ENCODE results near the gene MAP7D3. TPM values are rescaled to one million over a fixed set of nuclear protein-coding genes. Genes with fewer than 3 reads are reported as not detected.
A peak's percentile ranks its signal among the peaks of the same experiment; 100 is the strongest.

Gene MAP7D3
- polyA plus RNA-seq, 3 donors: 1.8 to 3.4 (median 2.9) TPM

DNA sequence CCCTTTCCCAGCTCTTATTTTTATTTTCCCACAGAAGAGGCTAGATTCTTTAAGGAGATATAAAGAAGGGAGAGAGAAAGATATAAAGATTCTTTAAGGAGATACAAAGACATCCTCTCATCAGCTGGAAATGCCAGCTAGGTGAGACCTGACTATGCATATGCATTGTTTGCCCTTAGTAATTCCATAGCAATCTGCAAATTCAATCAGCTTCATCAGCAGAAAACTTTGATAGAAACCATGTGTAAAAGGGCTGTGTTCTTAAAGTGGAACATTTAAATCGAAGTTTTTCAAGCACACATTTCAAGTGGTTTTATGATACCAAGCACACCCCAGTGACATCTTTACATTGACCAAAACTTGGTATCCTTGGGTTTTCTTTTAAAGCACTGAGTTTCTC is 79.8 kb downstream of the MAP7D3 start:
- intact Hi-C loops (cut with micrococcal nuclease): no loop called here
- Histone ChIP-seq H3K4me2 (replicated peaks; ENCODE audit: extremely low read depth, low read length, poor library complexity, severe bottlenecking) (no peak overlapping the region), H3K79me2 (ENCODE audit: insufficient read depth, low read length) (no peaks in the 10 kb centered on the region), H3K27me3 (ENCODE audit: control insufficient read depth in 2 of 2, insufficient read depth in 2 of 2, low read length in 2 of 2) (no peaks in the 10 kb centered on the region), H3K4me1 (ENCODE audit: control insufficient read depth in 1 of 2, insufficient read depth in 2 of 2, low read length in 2 of 2) (no peaks in the 10 kb centered on the region), H3K9me3 (replicated peaks in 1 of 2; ENCODE audit: control insufficient read depth in 1 of 2, insufficient read depth in 1 of 2, low read length in 2 of 2) (no peaks in the 10 kb centered on the region), H3K9ac (ENCODE audit: insufficient read depth, low read length, poor library complexity, severe bottlenecking) (no peak overlapping the region), H3K4me3 (replicated peaks in 1 of 3; ENCODE audit: low read depth in 2 of 3, low read length in 3 of 3) (no peak overlapping the region), H3K36me3 (replicated peaks in 1 of 2; ENCODE audit: control insufficient read depth in 1 of 2, insufficient read depth in 2 of 2, low read length in 2 of 2) (no peaks in the 10 kb centered on the region), H3K27ac (ENCODE audit: low read depth in 1 of 2, low read length in 2 of 2) (no peak overlapping the region), H4K20me1 (ENCODE audit: insufficient read depth, low read length) (no peaks in the 10 kb centered on the region), H2AFZ (ENCODE audit: insufficient read depth, low read depth, low read length, poor library complexity, severe bottlenecking) (no peak overlapping the region)
- peaks cover 8% of the 10 kb centered on the region for H3K4me1 Mint-ChIP-seq
- no peak overlapping the region for H3K27ac Mint-ChIP-seq
- TF ChIP-seq, protein P1, sequence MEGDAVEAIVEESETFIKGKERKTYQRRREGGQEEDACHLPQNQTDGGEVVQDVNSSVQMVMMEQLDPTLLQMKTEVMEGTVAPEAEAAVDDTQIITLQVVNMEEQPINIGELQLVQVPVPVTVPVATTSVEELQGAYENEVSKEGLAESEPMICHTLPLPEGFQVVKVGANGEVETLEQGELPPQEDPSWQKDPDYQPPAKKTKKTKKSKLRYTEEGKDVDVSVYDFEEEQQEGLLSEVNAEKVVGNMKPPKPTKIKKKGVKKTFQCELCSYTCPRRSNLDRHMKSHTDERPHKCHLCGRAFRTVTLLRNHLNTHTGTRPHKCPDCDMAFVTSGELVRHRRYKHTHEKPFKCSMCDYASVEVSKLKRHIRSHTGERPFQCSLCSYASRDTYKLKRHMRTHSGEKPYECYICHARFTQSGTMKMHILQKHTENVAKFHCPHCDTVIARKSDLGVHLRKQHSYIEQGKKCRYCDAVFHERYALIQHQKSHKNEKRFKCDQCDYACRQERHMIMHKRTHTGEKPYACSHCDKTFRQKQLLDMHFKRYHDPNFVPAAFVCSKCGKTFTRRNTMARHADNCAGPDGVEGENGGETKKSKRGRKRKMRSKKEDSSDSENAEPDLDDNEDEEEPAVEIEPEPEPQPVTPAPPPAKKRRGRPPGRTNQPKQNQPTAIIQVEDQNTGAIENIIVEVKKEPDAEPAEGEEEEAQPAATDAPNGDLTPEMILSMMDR (IDR thresholded peaks at IDR 0.05): no peak
- no CpG with 5 or more reads among the region's 1 CpG for WGBS (ENCODE audit: insufficient coverage)
- H3K27me3 Mint-ChIP-seq (ENCODE audit: low read depth in 3 of 3): peaks cover 2 to 12% (median 6%) of the 10 kb centered on the region in 3 donors
- H3K4me3 Mint-ChIP-seq: no peak overlapping the region
- no peaks in the 10 kb centered on the region for H3K9me3 Mint-ChIP-seq
- no peaks in the 10 kb centered on the region for H3K36me3 Mint-ChIP-seq
- DNase-seq: no peak

DNA sequence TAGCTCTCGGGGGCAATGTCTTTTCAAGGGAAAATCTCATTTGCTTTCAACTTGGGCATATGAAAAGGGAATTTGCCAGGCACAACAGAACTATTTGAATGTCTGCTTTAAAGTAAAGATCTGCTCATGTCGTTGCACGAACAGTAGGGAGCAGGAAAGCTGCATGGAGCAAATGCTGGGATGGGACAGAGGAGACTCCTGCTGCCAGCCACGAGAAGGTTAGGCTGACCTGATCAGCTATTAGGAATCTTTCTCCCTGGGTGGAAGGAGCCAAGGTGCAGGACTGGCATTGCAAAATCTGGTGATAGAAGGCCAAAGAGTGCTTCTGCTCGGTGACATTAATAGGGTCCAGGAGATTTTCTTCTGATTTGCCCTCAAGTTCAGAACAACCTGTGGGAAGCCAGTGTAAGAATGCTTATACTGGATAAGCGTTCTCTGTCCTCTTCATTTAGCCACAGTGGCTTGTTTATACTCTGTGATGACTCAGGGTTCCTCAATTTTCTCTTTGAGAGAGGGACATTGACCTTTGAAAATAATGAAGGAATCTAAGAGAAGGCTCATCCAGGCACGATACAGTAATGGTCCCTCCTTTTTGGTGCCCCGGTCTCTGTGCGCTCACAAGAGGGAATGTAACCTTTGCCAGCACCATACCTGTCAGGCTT is 80.9 kb downstream of the MAP7D3 start:
- no peak overlapping the region for H3K27ac ChIP-seq (ENCODE audit: low read depth in 1 of 2, low read length in 2 of 2)
- no peaks in the 10 kb centered on the region for H3K79me2 ChIP-seq (ENCODE audit: insufficient read depth, low read length)
- H3K9ac ChIP-seq (ENCODE audit: insufficient read depth, low read length, poor library complexity, severe bottlenecking): no peak overlapping the region
- H3K27me3 ChIP-seq (ENCODE audit: control insufficient read depth in 2 of 2, insufficient read depth in 2 of 2, low read length in 2 of 2): peaks cover 0 to 3% of the 10 kb centered on the region in 2 donors
- DNase-seq: no peak
- no peaks in the 10 kb centered on the region for H3K36me3 Mint-ChIP-seq
- H3K4me3 ChIP-seq (replicated peaks in 1 of 3; ENCODE audit: low read depth in 2 of 3, low read length in 3 of 3): no peak overlapping the region
- H3K4me1 ChIP-seq (ENCODE audit: control insufficient read depth in 1 of 2, insufficient read depth in 2 of 2, low read length in 2 of 2): no peaks in the 10 kb centered on the region
- intact Hi-C loops (cut with micrococcal nuclease): no loop called here
- TF ChIP-seq, protein P1 (IDR thresholded peaks at IDR 0.05): no peak
- peaks cover 2 to 12% (median 6%) of the 10 kb centered on the region in 3 donors for H3K27me3 Mint-ChIP-seq (ENCODE audit: low read depth in 3 of 3)
- no peaks in the 10 kb centered on the region for H3K9me3 ChIP-seq (replicated peaks in 1 of 2; ENCODE audit: control insufficient read depth in 1 of 2, insufficient read depth in 1 of 2, low read length in 2 of 2)
- H3K4me2 ChIP-seq (replicated peaks; ENCODE audit: extremely low read depth, low read length, poor library complexity, severe bottlenecking): no peak overlapping the region
- no peaks in the 10 kb centered on the region for H4K20me1 ChIP-seq (ENCODE audit: insufficient read depth, low read length)
- 92% methylated on average over 3 of the region's 9 CpGs for WGBS (ENCODE audit: insufficient coverage)
- H3K4me1 Mint-ChIP-seq: peaks cover 3% of the 10 kb centered on the region
- H3K27ac Mint-ChIP-seq: no peak overlapping the region
- H2AFZ ChIP-seq (ENCODE audit: insufficient read depth, low read depth, low read length, poor library complexity, severe bottlenecking): no peak overlapping the region
- H3K4me3 Mint-ChIP-seq: peak overlapping the region in 1 of 2 donors; percentile 42
- no peaks in the 10 kb centered on the region for H3K9me3 Mint-ChIP-seq
- no peaks in the 10 kb centered on the region for H3K36me3 ChIP-seq (replicated peaks in 1 of 2; ENCODE audit: control insufficient read depth in 1 of 2, insufficient read depth in 2 of 2, low read length in 2 of 2)
